KMS-11 (cell line): ENCODE results near the gene CCDC188.

Source experiments
- H2AFZ ChIP-seq: fragments of 200-600 bp; sonication (generic); 2 replicates; pipeline ENCODE4 v1.6.1; 2016; ENCODE audit warnings: antibody characterized with exemption, mixed run types, low read depth
- H3K27ac ChIP-seq: fragments of 200-600 bp; sonication (generic); 2 replicates; pipeline ENCODE4 v1.6.1; 2016; ENCODE audit warnings: mild to moderate bottlenecking, mixed run types
- H3K27me3 ChIP-seq: fragments of 200-600 bp; sonication (generic); 2 replicates; pipeline ENCODE4 v1.6.1; 2017; ENCODE audit warnings: mild to moderate bottlenecking, low read depth, mixed run types, moderate library complexity; ENCODE audit not compliant: insufficient read depth
- H3K36me3 ChIP-seq: fragments of 200-600 bp; sonication (generic); 2 replicates; pipeline ENCODE4 v1.6.1; 2017; ENCODE audit warnings: mild to moderate bottlenecking, mixed run types; ENCODE audit not compliant: insufficient read depth
- H3K4me1 ChIP-seq: fragments of 200-600 bp; sonication (generic); 2 replicates; pipeline ENCODE4 v1.6.1; 2016; ENCODE audit warnings: mild to moderate bottlenecking, low read depth, mixed run types; ENCODE audit not compliant: poor library complexity, severe bottlenecking
- H3K4me2 ChIP-seq: fragments of 200-600 bp; sonication (generic); 2 replicates; pipeline ENCODE4 v1.7.0; 2016; ENCODE audit warnings: mild to moderate bottlenecking, mixed run types
- H3K4me3 ChIP-seq: fragments of 200-600 bp; sonication (generic); IDR thresholded peaks from 2 replicates; pipeline ENCODE4 v1.6.1; 2017; ENCODE audit warnings: low read depth, low read length, mixed read lengths; ENCODE audit not compliant: insufficient read depth
- H3K79me2 ChIP-seq: fragments of 200-600 bp; sonication (generic); 2 replicates; pipeline ENCODE4 v1.6.1; 2016; ENCODE audit warnings: low read depth, mixed run types; ENCODE audit not compliant: insufficient read depth
- H3K9ac ChIP-seq: fragments of 200-600 bp; sonication (generic); 2 replicates; pipeline ENCODE4 v1.6.1; 2016; ENCODE audit warnings: mild to moderate bottlenecking, mixed run types
- H4K20me1 ChIP-seq: fragments of 200-600 bp; sonication (generic); 2 replicates; pipeline ENCODE4 v1.6.1; 2016; ENCODE audit warnings: mild to moderate bottlenecking, mixed run types; ENCODE audit not compliant: insufficient read depth
- TF ChIP-seq, protein P1 (sequence below): fragments of 200-600 bp; sonication (generic); conservative IDR thresholded peaks from 2 replicates; pipeline ENCODE4 v1.6.1; 2017; ENCODE audit warnings: low read depth, mild to moderate bottlenecking, antibody characterized with exemption, low read length, moderate library complexity, mixed read lengths

The CCDC188 gene

DNA sequence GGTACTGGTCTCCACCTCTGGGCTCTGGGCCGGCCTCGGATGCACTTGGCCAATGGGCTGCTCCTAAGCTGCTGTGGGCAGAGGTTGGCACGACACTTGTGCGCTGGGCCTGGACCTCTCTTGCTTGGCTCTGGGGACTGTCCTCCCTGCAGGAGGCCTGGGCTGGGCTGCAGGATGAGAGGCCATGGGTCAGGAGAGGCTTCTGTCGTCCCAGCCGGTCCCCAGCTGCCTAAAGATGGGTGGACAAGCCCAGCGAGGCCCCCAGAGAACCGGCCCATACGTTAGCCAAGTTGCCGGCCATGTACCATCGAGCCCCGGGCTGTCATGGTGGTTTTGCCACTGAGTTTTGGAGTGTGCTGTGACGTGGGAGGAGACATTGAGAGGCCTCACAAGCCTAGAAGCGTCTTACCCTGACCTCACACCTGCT is 1.6 kb upstream of the CCDC188 start:
- no peak overlapping the region for H3K4me3 ChIP-seq
- no peaks in the 10 kb centered on the region for H3K36me3 ChIP-seq
- peaks cover 26% of the 10 kb centered on the region for H3K27me3 ChIP-seq
- H3K9ac ChIP-seq, result no peak overlapping the region
- no peak overlapping the region for H3K27ac ChIP-seq
- H3K4me1 ChIP-seq, result no peaks in the 10 kb centered on the region
- no peaks in the 10 kb centered on the region for H4K20me1 ChIP-seq
- no peaks in the 10 kb centered on the region for H3K79me2 ChIP-seq
- H3K4me2 ChIP-seq, result no peak overlapping the region
- TF ChIP-seq, protein P1, sequence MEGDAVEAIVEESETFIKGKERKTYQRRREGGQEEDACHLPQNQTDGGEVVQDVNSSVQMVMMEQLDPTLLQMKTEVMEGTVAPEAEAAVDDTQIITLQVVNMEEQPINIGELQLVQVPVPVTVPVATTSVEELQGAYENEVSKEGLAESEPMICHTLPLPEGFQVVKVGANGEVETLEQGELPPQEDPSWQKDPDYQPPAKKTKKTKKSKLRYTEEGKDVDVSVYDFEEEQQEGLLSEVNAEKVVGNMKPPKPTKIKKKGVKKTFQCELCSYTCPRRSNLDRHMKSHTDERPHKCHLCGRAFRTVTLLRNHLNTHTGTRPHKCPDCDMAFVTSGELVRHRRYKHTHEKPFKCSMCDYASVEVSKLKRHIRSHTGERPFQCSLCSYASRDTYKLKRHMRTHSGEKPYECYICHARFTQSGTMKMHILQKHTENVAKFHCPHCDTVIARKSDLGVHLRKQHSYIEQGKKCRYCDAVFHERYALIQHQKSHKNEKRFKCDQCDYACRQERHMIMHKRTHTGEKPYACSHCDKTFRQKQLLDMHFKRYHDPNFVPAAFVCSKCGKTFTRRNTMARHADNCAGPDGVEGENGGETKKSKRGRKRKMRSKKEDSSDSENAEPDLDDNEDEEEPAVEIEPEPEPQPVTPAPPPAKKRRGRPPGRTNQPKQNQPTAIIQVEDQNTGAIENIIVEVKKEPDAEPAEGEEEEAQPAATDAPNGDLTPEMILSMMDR, result no peak
- no peak overlapping the region for H2AFZ ChIP-seq

DNA sequence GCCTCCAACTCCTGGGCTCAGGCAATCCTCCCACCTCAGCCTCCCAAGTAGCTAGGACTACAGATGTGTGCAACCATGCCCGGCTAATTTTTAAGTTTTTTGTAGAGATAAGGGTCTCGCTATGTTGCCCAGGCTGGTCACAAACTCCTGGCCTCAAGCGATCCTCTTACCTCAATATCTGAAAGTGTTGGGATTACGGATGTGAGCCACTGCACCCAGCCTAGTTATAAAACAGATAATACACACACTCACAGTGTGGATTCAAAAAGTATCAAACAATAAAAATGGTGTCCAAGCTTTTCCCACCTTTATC is 377 bp upstream of the CCDC188 start:
- Histone ChIP-seq H3K9ac (no peak overlapping the region), H2AFZ (no peak overlapping the region), H3K4me1 (no peaks in the 10 kb centered on the region), H3K27me3 (peaks cover 25% of the 10 kb centered on the region; the same call in 1 of the 2 replicates), H3K4me3 (no peak overlapping the region), H3K36me3 (no peaks in the 10 kb centered on the region), H3K79me2 (no peaks in the 10 kb centered on the region), H3K27ac (no peak overlapping the region), H3K4me2 (no peak overlapping the region), H4K20me1 (no peaks in the 10 kb centered on the region)
- TF ChIP-seq, protein P1, result no peak

DNA sequence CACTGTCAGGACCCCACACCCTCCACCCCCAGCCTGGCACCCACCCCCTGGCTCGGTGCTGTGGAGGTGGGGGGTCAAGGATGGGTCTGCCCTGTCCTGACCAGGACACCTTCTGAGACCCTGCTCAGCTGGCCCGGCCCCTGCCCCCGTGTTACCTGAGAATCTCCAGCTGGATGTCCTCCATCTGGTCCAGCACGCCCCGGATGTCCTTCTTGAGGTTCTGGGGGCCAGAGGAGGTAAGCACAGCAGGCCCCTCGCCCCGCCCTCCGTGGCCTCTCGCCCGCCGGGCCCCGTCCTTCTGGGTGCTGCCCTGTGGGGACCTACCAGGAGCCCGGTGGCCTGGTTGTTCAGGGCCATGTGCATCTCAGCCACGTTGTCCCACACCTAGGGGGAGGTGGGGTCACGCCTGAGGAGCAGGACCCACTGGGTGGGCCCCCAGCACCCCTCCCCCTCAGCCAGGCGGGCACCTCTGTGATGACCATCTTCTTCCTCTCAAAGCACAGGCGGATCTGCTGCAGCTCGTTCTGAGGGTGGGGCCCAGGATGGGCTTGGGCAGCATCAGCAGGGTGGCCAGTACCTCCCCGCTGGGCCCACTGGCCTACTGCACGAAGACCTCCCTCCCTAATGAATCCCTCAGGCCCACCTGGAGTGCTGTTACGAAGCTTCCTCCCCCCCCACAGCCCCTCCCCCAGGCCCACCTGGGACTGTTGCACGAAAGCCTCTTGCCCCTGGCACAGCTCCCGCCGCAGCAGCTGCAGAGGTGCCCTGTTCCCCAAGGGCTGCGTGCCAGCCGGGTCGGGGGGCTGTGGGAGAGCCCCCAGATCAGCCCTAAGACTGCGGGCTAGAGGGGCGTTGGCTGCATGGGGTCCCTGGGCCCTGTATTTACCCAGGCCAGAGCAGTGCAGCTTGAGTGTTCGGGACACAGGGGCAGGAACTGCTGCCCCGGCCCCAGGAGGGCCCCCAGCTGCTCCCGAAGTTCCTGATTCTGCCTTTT is 1.3 kb downstream of the CCDC188 start:
- H3K27me3 ChIP-seq, result peaks cover 16% of the 10 kb centered on the region; the same call in 1 of the 2 replicates
- H3K79me2 ChIP-seq, result no peaks in the 10 kb centered on the region
- H3K4me3 ChIP-seq, result no peak overlapping the region
- no peak overlapping the region for H3K27ac ChIP-seq
- H3K36me3 ChIP-seq, result no peaks in the 10 kb centered on the region
- H3K4me1 ChIP-seq, result no peaks in the 10 kb centered on the region
- H3K9ac ChIP-seq, result no peak overlapping the region
- H2AFZ ChIP-seq, result no peak overlapping the region
- no peak overlapping the region for H3K4me2 ChIP-seq
- TF ChIP-seq, protein P1, result no peak
- H4K20me1 ChIP-seq, result no peaks in the 10 kb centered on the region

DNA sequence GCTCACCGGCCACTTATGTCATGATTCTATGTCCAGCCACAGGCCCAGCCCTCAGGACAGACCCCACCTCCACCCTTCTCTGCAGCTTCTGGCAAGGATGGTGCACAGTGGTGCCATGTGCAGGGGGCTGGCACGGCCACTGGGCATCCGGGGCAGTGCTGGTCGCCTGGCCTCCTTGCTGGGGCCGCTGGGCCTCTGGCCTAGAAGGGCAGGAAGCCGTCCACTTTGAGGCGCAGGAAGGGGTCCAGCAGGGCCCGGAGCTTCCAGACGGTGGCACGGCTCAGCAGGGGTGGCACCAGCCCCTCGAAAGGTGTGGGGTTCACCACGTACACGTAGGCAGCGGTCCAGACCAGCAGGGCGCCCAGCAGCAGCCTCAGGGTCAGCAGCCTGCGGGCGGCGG is 2.4 kb downstream of the CCDC188 start:
- peaks cover 10% of the 10 kb centered on the region; the same call in 1 of the 2 replicates for H3K27me3 ChIP-seq
- H3K9ac ChIP-seq, result no peak overlapping the region
- no peak overlapping the region for H2AFZ ChIP-seq
- H3K36me3 ChIP-seq, result no peaks in the 10 kb centered on the region
- no peak overlapping the region for H3K4me2 ChIP-seq
- H3K4me1 ChIP-seq, result no peaks in the 10 kb centered on the region
- H3K27ac ChIP-seq, result no peak overlapping the region
- no peaks in the 10 kb centered on the region for H4K20me1 ChIP-seq
- no peaks in the 10 kb centered on the region for H3K79me2 ChIP-seq
- TF ChIP-seq, protein P1, result no peak
- H3K4me3 ChIP-seq, result no peak overlapping the region
